ENCODE measurements around the gene MCM5.
"Not testable (repeated sequence)": the region's sequence is repeated elsewhere in the genome, so short reads cannot be mapped to it uniquely, and the experiment has no call there.

MCM5 gene

DNA sequence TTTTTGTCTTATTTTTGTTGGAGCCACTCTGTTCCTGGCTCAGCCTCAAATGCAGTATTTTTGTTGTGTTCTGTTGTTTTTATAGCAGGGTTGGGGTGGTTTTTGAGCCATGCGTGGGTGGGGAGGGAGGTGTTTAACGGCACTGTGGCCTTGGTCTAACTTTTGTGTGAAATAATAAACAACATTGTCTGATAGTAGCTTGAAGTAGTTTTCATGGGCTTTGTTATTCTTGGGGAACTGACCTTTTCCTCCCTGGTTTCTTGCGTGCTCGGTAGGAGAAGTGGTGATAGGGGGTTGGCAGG lies 6.0 kb upstream of the MCM5 start:
- TF ChIP-seq, protein P1, sequence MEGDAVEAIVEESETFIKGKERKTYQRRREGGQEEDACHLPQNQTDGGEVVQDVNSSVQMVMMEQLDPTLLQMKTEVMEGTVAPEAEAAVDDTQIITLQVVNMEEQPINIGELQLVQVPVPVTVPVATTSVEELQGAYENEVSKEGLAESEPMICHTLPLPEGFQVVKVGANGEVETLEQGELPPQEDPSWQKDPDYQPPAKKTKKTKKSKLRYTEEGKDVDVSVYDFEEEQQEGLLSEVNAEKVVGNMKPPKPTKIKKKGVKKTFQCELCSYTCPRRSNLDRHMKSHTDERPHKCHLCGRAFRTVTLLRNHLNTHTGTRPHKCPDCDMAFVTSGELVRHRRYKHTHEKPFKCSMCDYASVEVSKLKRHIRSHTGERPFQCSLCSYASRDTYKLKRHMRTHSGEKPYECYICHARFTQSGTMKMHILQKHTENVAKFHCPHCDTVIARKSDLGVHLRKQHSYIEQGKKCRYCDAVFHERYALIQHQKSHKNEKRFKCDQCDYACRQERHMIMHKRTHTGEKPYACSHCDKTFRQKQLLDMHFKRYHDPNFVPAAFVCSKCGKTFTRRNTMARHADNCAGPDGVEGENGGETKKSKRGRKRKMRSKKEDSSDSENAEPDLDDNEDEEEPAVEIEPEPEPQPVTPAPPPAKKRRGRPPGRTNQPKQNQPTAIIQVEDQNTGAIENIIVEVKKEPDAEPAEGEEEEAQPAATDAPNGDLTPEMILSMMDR (IDR thresholded peaks at IDR 0.05) = no peak
- Histone ChIP-seq H3K4me3 (ENCODE audit: low read depth in 1 of 2, low read length in 1 of 2) (no peak overlapping the region), H3K4me1 (ENCODE audit: control insufficient read depth in 1 of 2, insufficient read depth in 1 of 2, low read depth in 1 of 2, low read length in 1 of 2) (peaks cover 0 to 5% of the 10 kb centered on the region in 2 experiments), H3K9me3 (no peaks in the 10 kb centered on the region), H3K27ac (no peak overlapping the region), H3K36me3 (peaks cover 4% of the 10 kb centered on the region), H3K27me3 (no peaks in the 10 kb centered on the region)

DNA sequence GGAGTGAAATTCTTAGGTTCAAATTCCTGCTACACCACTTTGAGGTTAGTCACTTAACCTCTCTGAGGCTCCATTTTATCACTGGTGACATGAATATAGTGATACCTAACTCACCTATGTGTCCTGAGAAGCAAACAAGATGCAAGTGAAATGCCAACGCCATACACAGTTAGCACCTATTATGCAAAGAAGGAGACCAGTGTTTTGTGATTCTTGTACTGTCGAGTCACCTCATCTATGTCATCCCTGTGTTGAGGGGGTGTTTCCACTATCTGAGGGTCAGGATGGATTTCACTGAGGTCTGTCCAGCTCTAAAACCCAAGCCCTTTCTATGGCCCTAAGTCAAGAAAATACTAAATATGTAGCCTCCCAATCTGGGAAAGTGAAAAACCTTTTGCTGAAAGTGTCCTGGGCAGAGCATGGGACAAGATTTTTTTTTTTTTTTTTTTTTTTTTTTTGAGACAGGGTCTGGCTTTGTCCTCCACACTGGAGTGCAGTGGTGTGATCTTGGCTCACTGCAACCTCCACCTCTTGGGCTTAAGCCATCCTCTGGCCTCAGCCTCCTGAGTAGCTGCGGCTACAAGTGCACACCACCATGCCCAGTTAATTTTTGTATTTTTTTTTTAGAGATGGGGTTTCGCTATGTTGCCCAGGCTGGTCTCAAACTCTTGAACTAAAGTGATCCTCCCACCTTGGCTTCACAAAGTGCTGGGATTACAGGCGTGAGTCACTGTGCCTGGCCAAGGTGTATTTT lies 5.0 kb upstream of the MCM5 start:
- Histone ChIP-seq H3K9me3 (no peaks in the 10 kb centered on the region), H3K4me1 (ENCODE audit: control insufficient read depth in 1 of 2, insufficient read depth in 1 of 2, low read depth in 1 of 2, low read length in 1 of 2) (peaks cover 5 to 11% of the 10 kb centered on the region in 2 experiments), H3K4me3 (ENCODE audit: low read depth in 1 of 2, low read length in 1 of 2) (no peak overlapping the region), H3K27ac (no peak overlapping the region), H3K36me3 (peaks cover 1% of the 10 kb centered on the region), H3K27me3 (no peaks in the 10 kb centered on the region)
- TF ChIP-seq, protein P1 (IDR thresholded peaks at IDR 0.05) = no peak

DNA sequence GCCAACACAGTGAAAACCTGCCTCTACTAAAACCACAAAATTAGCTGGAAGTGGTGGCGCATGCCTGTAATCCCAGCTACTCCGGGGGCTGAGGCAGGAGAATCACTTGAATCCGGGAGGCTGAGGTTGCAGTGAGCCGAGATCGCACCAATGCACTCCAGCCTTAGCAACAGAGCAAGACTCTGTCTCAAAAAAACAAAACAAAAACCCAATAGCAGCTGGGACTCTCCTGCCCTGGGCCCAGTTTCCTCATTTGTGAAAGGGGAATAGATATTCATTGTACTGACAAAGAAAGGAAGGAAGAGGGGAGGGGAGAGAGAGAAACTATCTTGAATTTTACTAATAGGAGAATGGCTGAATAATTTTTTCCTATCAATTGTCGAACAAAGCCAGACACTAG lies 3.3 kb upstream of the MCM5 start:
- peak overlapping the region; percentile 46 for H3K27ac ChIP-seq
- H3K27me3 ChIP-seq; H3K9me3 ChIP-seq; H3K36me3 ChIP-seq; H3K4me3 ChIP-seq (ENCODE audit: low read depth in 1 of 2, low read length in 1 of 2): not testable (repeated sequence)
- peaks cover 13 to 25% of the 10 kb centered on the region in 2 experiments for H3K4me1 ChIP-seq (ENCODE audit: control insufficient read depth in 1 of 2, insufficient read depth in 1 of 2, low read depth in 1 of 2, low read length in 1 of 2)

DNA sequence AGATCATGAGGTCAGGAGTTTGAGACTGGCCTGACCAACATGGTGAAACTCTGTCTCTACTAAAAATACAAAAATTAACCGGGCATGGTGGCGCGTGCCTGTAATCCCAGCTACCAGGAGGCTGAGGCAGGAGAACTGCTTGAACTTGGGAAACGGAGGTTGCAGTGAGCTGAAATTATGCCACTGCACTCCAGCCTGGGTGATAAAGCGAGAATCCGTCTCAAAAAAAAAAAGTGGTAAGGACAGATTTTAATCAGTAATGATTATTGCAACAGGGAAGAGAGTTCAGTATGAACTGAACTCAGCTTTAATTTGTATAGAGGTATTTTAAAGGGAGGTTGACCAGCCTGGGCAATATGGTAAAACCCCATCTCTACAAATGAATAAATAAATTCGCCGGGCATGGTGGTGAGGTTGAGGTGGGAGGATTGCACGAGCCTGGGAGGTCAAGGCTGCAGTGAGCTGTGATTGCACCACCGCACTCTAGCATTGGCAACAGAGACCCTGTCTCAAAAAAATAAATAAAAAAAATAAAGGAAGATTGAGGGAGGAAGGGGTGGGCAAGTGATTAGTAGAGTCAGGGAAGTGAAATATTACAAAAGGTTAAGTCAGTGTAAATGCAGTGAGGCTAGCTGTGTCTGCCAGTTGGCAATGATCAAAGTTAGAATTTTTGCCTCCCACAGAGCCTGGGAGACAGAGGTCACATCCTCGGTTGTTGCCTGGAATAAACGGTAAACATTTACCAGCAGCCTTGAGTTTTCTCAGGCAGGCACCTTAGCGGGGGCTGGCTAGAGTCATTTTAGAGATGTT lies 2.6 kb upstream of the MCM5 start:
- peak overlapping the region; percentile 46 for H3K27ac ChIP-seq
- TF ChIP-seq, protein P1 (IDR thresholded peaks at IDR 0.05) = no peak

DNA sequence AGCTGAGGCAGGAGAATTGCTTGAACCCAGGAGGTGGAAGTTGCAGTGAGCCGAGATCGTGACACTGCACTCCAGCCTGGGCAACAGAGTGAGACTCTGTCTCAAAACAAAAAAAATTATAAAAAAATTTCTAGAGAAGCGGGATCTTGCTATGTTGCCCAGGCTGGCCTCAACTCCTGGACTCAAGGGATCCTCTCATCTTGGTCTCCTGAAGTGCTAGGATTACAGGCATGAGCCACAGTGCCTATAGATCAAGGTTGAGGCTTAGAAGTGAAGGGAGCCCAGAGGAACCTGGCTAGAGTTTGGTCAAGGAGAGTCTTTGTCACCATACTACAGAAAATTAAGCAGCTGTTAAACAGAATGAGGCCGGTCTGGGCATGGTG lies 1.4 kb upstream of the MCM5 start:
- Histone ChIP-seq H3K4me1 (ENCODE audit: control insufficient read depth in 1 of 2, insufficient read depth in 1 of 2, low read depth in 1 of 2, low read length in 1 of 2) (peaks cover 13 to 30% of the 10 kb centered on the region in 2 experiments), H3K4me3 (ENCODE audit: low read depth in 1 of 2, low read length in 1 of 2) (no peak overlapping the region), H3K27me3 (no peaks in the 10 kb centered on the region), H3K36me3 (peaks cover 6% of the 10 kb centered on the region), H3K9me3 (no peaks in the 10 kb centered on the region), H3K27ac (no peak overlapping the region)
- TF ChIP-seq, protein P1 (IDR thresholded peaks at IDR 0.05) = no peak

More for the DNA sequence above, 2.6 kb upstream of the MCM5 start:
- H3K27me3 ChIP-seq = no peaks in the 10 kb centered on the region
- peaks cover 13 to 25% of the 10 kb centered on the region in 2 experiments for H3K4me1 ChIP-seq (ENCODE audit: control insufficient read depth in 1 of 2, insufficient read depth in 1 of 2, low read depth in 1 of 2, low read length in 1 of 2)
- no peaks in the 10 kb centered on the region for H3K36me3 ChIP-seq
- H3K9me3 ChIP-seq = no peaks in the 10 kb centered on the region
- H3K4me3 ChIP-seq (ENCODE audit: low read depth in 1 of 2, low read length in 1 of 2) = no peak overlapping the region

DNA sequence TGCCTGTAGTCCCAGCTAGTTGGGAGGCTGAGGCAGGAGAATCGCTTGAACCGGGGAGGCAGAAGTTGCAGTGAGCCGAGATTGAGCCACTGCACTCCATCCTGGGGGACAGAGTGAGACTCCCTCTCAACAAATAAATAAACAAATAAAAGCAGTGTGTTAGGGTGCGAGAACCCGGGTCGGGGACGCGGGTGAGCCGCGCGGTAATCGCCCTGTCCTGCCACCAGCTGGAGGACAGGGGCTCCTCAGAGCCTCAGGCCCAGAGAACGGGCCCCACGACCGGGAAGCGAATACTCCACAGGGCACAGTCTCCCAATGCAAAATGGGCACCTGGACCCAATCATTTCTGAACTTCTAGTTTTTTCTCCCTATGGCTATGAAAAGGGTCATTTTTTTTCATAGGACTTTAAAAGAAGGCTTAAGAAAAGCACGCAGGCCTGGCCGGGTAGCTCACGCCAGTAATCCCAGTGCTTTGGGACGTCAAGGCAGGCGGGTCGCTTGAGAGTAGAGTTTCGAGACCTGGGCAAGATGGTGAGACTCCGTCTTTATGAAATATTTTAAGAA lies 744 bp upstream of the MCM5 start:
- H3K9me3 ChIP-seq = no peaks in the 10 kb centered on the region
- H3K4me1 ChIP-seq (ENCODE audit: control insufficient read depth in 1 of 2, insufficient read depth in 1 of 2, low read depth in 1 of 2, low read length in 1 of 2) = peaks cover 13 to 30% of the 10 kb centered on the region in 2 experiments
- peak overlapping the region; percentile 55 for H3K27ac ChIP-seq
- H3K36me3 ChIP-seq = peaks cover 6% of the 10 kb centered on the region
- TF ChIP-seq, protein P1 (IDR thresholded peaks at IDR 0.05) = no peak
- H3K27me3 ChIP-seq = no peaks in the 10 kb centered on the region
- H3K4me3 ChIP-seq (ENCODE audit: low read depth in 1 of 2, low read length in 1 of 2) = peak overlapping the region; percentile 93 to 96
